NCI-H1092 treated with DMSO at 0.1 percent for 48 hours (cell line): ENCODE measurements around the gene GGT1.
A peak's percentile ranks its signal among the peaks of the same experiment; 100 is the strongest.
"Not testable (repeated sequence)": the region's sequence is repeated elsewhere in the genome, so short reads cannot be mapped to it uniquely, and the experiment has no call there.

Experiments used
- DNase-seq: peaks from one replicate; lab custom pipeline; 2025; lab: John Stamatoyannopoulos, UW

GGT1 gene

GRCh38 chr22:24602847-24603769 is at the start of gene GGT1:
GGT1 (plus strand) TSS chr22:24603193; CDS start chr22:24611082, 7,889 bp downstream.
- DNase-seq = not testable (repeated sequence)

DNA sequence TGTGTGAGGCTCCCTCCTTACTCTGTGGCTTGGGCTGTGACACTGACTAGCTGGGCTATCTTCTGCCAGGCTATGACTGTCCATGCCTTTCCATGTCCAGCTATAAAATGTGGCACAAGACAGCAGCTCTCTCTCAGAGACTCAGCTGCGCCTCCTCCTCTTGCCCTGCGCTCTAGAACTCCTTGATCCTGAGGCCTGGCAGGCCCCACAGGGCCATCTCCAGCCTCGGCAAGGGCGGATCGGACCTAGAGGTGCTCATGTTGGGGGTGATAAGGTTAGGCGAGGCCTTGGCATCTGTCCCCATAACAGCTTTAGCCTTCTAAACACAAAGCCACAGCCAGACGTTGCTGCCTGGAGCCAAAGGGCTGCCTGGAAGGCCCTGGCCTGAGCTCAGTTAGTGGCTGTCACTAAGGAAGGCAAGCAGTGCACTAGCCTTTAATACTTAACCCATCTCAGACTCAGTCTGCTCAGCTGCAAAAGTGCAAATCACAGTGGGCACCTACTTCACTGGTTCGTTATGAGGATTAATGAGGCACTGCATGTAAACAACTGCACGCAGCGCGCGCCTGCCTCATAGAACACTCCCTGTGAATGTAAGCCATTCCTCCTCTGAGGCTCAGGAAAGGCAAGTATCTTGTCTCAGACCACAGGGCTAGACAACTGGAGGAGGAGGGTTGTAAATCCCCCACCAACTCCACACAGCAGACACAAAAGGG is 49.2 kb upstream of the GGT1 start:
- peak; percentile 23 for DNase-seq

DNA sequence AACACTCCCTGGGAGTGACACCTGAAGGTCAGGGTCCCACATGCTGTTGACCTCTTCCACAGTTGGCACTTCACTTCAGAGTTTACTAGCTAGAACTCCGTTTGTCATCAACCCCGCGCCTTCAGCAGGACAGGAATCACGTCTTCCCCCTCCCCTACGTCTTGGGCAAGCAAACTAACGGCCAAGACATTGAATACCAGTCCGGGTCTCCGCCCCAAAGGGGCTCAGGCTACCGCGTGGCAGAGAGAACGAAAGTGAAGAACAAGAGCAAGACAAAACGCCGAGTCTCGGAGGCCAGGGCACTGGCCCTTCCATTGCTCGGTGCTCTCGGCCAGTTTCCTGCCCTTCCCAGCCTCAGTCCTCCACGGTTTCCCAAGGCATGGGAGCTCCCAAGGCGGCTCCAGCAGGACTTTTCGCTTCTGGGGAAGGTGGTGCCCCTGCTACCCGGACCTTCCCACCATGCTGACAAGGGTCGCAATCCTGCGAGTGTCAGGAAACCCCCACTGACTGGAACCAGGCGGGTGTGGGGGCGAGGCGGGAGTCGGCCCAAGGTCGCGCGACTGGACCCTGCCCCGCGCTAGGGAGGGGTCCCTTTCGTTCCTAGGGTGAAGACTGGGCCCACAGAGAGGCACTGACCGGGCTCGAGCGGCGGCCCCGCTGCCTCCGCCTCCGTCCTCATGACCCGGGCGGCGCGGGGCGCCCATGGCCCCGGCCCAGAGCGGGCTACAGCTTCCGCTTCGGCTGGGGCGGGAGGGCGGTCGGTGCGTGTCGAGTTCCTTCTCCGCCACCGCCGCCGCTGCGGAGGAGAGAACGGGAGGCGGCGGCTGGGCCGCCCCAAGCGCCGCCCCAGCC is 48.5 kb upstream of the GGT1 start, which contains the start of gene GUCD1:
Gene GUCD1 (minus strand): TSS at position 826 of the 852 bp plus-strand sequence. CDS start 147 bp downstream, at position 679.
- DNase-seq = no peak

GRCh38 chr22:24555165-24556039 is 47.6 kb upstream of the GGT1 start, which contains the start of gene SNRPD3:
SNRPD3 (plus strand) TSS chr22:24555999; CDS start chr22:24557675, 1,676 bp downstream.
- DNase-seq = peak; percentile 98

- no peak for DNase-seq
Measured at GRCh38 chr22:24559471-24559870, 43.5 kb upstream of the GGT1 start.

- DNase-seq = no peak
Measured at GRCh38 chr22:24563246-24563645, 39.7 kb upstream of the GGT1 start.

DNA sequence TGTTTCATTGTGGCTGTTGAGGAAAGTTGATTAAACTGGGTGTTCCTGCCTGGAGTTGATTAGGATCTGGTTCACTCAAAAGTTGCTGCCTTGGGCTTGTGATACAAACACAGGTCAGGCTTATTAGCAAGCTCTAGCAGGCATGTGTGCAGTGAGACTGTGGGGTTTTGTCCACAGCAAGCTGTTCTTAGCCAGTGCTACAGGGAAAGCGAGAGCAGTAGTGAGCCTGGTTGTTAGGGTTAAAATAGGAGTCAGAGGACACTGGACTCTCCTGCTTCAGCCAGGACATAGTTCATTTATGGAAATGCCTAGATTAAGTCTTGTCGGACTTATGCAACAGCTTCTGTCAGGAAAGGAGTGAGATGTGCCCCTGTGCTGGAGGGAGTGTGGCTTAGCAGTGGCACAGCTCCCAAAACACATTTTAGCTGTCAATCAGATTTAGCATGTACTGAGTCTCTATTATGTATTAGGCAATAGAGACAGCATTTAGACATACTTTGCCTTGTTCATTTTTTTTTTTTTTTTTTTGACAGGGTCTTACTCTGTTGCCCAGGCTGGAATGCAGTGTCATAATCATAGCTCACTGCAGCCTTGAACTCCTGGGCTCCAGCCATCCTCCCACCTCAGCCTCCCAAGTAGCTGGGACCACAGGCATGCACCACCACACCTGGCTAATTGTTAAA is 38.5 kb upstream of the GGT1 start:
- DNase-seq = no peak

DNA sequence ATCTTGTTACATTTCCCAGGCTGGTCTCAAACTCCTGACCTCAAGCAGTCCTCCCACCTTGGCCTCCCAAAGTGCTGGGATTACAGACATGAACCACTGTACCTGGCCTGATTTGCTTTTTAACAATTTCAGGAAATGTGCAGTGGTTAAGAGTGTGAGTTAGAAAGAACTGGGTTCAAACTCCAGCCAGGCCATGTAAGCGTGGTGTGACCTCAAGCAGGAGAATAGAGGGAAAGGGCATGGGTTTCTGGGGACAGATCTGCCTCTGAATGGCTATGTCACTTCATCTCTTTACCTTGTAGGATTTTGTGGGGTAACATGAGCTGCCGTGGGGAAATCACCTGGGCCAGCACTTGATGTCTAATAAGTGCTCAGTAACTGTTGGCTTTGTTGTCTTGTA is 37.9 kb upstream of the GGT1 start:
- no peak for DNase-seq

DNA sequence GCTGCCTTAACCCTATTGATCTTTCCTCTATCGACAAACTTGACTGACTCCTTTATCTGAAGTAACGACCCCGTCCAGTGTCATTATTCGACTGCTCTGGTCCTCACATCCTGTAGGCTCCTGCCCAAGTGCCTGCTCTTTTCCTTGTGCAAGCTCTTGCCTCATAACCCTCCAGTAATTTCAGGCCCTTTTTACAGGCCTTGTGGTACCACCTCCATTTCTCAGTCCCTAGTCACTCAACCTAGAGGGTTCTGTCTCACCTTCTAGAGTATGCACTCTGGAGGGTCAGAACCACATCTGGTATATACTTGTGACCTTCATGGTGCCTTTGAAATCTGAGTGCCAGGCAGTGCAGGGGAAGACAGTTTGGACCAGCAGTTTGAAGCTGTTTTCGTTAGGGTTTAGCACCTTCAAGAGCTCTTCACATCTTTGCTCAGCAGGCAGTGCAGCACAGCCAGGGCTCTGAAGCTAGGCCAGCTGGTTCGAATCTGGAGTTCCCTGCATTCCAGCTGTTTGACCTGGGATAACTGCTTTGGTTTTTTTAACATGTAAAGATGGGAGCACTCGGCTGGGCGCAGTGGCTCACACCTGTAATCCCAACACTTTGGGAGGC is 36.0 kb upstream of the GGT1 start:
- no peak for DNase-seq

DNA sequence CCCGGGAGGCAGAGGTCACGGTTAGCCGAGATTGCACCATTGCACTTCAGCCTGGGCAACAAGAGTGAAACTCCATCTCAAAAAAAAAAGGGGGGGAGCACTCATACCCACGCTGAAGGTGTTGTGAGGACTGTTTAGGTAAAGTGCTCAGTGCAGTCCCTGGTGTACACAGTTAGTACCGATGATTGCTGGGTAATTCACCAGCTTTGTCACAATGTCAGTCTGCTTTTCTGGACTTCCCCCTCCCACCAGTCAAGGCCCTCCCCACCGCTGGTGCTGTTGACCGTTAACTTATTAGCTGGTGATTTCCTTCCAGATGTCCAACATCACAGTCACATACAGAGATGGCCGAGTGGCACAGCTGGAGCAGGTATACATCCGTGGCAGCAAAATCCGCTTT is 35.3 kb upstream of the GGT1 start:
- no peak for DNase-seq

DNA sequence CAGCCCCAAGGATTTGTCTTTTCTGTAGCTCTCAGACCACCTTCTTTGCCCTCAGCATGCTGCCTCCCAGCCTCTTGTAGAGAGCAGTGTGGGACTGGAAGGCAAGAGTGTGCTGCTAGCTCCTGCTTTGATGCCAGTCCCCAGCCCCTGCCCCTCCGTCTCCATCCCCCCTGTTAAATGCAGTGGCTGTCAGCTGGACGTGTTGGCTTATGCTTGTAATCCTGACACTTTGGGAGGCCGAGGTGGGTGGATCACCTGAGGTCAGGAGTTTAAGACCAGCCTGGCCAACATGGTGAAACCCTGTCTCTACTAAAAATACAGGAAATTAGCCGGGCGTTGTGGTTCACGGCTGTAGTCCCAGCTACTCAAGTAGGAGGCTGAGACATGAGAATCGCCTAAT is 31.7 kb upstream of the GGT1 start:
- no peak for DNase-seq

DNA sequence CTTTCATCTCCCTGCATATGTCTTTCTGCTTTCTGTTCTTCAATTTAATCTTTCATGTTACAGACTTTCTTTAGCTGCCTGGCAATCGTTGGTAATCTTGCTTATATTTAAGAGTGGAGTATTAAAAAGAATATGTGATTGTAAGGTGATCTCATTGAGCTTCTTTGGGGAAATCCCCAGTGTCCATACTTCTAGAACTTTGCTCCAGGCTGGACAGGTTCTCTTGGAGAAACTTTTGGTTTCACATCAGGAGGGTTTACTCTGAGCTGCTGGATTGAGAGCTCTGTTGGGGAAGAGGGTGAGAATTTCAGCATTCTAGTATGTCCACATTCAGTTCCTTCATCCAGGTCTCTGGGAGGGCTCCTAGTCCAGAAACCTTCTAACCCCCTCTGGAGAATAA is 26.2 kb upstream of the GGT1 start:
- DNase-seq = no peak

DNA sequence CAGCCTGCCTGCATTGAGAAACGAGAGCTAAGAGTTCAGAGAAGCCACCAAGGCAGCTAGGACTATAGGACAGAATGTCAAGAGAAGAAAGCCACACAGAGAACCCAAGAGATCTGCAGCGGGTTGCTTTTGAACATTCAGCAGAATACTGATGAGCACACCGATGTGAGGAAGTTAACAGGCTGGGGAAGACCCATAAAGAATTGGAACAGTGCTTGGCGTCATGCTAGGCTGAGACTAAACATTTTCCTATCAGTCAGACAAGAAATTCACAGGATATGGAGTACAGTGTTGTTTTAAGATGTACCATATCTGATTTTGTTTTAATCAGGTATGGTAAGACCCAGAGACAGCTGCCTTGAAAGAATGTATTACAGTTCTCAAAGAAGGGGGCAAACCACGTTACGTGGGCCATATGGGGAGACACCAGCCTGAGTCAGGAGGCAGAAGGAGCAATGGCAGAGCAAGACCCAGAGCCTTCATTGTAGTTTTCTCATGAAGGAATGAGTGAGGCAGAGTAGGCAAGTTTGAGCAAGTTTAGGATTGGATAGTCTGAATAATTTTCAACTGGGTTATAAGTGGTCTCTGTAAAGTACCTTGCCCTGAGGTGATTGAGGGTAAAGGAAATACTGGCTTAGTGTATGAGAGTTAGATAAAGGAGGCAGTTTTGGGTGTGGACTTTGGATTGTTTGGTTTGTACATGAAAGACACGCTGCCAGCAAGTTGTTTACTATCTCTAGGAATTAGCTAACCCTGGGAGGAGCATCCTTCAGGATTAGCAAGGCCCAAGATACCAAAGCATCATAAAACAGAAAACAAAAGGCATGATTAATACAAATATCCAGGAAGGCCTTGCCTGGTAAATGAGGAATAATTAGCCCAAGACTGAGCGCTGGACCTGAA is 24.4 kb upstream of the GGT1 start:
- no peak for DNase-seq

- no peak for DNase-seq
Measured at GRCh38 chr22:24579258-24579601, 23.8 kb upstream of the GGT1 start.

DNA sequence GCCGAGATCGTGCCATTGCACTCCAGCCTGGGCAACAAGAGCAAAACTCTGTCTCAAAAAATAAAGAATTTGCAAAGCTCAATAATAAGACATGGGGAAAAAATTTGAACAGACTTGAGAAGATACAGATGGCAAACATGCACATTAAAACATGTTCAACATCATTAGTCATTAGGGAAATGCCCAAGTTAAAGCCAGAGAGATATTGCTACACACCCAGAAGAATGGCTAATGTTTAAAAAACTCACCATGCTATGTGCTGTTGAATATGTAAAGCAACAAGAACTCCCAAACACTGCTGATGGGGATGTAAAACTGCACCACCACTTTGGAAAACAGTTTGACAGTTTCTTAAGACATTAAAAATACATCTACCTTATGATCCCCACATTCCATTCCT is 22.7 kb upstream of the GGT1 start:
- no peak for DNase-seq

DNA sequence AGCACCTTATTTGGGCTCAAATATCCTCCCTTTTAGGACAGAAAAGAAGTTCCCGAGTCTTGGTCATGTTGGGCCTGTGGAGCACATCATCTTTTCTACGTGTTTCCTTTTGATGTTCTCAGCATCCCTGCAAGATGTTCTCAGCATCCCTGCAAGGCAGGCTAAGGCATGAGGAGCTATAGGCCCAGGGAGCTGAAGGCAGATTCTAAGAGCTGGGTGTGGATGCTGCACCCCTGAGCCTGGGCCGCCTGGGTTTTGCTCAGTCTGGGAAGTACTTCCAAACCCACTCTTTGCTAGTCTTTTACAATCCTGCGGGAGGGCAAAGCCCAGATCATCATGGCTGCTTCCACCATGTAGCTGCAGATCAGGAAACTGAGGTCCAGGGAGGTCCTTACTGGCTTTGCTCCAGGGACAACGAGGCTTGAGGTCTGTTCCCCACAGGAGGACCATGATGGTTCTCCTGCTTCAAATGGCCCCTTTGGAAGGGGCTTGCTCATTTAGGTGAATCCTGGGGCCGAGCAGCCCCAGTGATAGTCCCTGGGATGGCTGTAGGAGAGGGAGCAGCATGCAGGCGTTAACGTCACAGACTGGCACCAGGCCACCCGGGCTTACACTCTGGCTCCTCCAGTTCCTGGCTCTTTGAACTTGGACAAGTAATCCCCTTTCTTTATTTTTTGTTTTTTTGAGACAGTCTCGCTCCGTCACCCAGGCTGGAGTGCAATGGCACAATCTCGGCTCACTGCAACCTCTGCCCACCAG is 20.8 kb upstream of the GGT1 start:
- no peak for DNase-seq

DNA sequence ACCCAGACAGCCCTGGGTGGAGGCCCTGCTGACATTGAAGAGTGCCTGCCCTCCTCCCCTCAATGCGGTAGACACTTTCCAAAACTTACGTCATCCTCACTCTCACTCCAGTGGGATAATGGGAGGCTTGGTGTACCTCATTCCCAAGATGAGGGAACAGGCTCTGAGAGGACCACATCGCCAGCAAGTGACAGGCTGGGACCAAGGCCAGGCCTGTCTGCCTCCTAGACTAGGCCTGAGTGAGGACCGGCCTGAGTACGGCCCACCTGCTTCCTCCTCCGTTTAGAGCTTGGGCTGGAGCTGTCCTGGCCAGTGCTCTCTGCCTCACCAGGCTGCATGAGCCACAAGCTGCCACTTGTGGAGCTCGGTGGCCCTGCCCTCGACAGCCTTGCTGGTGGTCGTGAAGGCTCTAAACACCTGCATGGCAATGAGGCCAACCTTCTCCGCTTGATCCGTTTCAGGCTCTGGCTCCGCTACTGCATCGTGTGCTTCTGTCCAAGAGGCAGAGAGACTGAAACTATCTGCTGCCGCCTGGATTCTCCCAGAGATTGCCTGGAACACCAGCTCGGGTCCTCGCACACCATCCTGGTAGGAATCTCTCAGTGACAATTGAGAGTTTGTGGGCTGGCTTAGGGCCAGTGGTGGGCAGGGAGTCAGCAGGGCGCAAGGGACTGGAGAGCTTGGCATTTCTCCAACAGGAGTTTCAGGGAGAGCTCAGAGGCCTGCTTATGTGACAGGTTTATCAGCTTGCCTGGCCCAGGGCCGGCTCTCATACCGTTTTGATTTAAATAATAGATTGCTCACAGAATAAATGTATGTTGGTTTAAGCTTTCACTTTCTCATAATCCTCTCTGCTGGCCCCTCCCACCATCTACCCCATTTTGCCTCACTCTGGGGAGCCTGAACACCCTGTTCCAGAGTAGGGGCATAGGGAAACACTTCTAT is 19.5 kb upstream of the GGT1 start:
- peak; percentile 91 for DNase-seq
